Colonic mucosa (tissue), 4 donors: ENCODE data around the gene TRAPPC5. TPM values are rescaled to one million over a fixed set of nuclear protein-coding genes. Genes with fewer than 3 reads are reported as not detected.

Experiments
- DNase-seq: peaks from one replicate; pipeline ENCODE4 v3.0.0-alpha.2; 2020
- H3K27ac ChIP-seq: fragments of 200-600 bp; one replicate; pipeline ENCODE4 v1.8.0; 2021
- H3K27me3 ChIP-seq: fragments of 200-600 bp; one replicate; pipeline ENCODE4 v1.8.0; 2021
- H3K36me3 ChIP-seq: fragments of 200-600 bp; one replicate; pipeline ENCODE4 v1.8.0; 2021
- H3K4me1 ChIP-seq: fragments of 200-600 bp; one replicate; pipeline ENCODE4 v1.8.0; 2021; ENCODE audit warnings: mild to moderate bottlenecking
- H3K4me3 ChIP-seq: fragments of 200-600 bp; one replicate; pipeline ENCODE4 v1.8.0; 2021
- H3K9ac ChIP-seq, 2 donors: one replicate each; pipeline ENCODE4 v1.7.0; 2013; ENCODE audit warnings: control low read depth in 2 of 2, low read depth in 2 of 2, low read length in 2 of 2
- H3K9me3 ChIP-seq: fragments of 200-600 bp; one replicate; pipeline ENCODE4 v1.8.0; 2021
- intact Hi-C: fragments of 100-400 bp; cut with DNase I; formaldehyde crosslinking; loops from one replicate; pipeline ENCODE4 v1.14.1; 2022
- total RNA-seq, 2 donors: library from RNA; stranded (reverse); fragmentation: NEBNext Ultra II Directional in 1 of 2; extraction: Animal tissue kit (Norgen Biotek cat#: 25700) in 1 of 2; gene quantifications; one replicate each; pipeline ENCODE4 v1.2.1, GENCODE V29; 2021
- TF ChIP-seq, protein P1 (sequence below): fragments of 200-600 bp; IDR thresholded peaks from one replicate; pipeline ENCODE4 v1.8.0; 2022; ENCODE audit warnings: antibody characterized with exemption, mild to moderate bottlenecking
- donor health status: healthy.
- donor health status: DM: no; HTN: no; CAD: no.
- donor health status: DM: no; HTN: no; CAD: no.

TRAPPC5 gene
- total RNA-seq, 2 donors from 2014 or later: 107 to 139 TPM

DNA sequence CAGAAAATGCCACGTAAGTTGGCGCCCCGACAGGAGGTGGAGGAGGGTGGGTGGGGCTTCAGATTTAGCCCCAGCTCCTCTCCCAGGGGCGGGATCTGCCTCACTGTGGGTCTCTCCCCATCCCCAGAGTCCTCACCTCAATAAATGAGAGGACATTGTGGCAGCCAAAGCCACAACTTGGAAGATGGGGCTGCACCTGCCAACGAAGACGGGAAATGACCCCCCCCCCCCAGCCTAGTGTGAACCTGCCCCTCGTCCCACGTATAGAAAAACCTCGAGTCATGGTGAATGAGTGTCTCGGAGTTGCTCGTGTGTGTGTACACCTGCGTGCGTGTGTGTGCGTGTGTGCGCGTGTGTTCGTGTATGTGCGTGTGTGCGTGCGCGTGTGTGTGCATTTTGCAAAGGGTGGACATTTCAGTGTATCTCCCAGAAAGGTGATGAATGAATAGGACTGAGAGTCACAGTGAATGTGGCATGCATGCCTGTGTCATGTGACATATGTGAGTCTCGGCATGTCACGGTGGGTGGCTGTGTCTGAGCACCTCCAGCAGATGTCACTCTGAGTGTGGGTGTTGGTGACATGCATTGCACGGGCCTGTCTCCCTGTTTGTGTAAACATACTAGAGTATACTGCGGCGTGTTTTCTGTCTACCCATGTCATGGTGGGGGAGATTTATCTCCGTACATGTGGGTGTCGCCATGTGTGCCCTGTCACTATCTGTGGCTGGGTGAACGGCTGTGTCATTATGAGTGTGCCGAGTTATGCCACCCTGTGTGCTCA is 1.5 kb upstream of the TRAPPC5 start:
- DNase-seq: no peak
- Histone ChIP-seq H3K9me3 (no peaks in the 10 kb centered on the region), H3K4me1 (no peaks in the 10 kb centered on the region), H3K36me3 (no peaks in the 10 kb centered on the region), H3K4me3 (no peak overlapping the region), H3K27me3 (no peaks in the 10 kb centered on the region), H3K27ac (no peak overlapping the region), H3K9ac (no peak overlapping the region)
- TF ChIP-seq, protein P1, sequence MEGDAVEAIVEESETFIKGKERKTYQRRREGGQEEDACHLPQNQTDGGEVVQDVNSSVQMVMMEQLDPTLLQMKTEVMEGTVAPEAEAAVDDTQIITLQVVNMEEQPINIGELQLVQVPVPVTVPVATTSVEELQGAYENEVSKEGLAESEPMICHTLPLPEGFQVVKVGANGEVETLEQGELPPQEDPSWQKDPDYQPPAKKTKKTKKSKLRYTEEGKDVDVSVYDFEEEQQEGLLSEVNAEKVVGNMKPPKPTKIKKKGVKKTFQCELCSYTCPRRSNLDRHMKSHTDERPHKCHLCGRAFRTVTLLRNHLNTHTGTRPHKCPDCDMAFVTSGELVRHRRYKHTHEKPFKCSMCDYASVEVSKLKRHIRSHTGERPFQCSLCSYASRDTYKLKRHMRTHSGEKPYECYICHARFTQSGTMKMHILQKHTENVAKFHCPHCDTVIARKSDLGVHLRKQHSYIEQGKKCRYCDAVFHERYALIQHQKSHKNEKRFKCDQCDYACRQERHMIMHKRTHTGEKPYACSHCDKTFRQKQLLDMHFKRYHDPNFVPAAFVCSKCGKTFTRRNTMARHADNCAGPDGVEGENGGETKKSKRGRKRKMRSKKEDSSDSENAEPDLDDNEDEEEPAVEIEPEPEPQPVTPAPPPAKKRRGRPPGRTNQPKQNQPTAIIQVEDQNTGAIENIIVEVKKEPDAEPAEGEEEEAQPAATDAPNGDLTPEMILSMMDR: no peak
- intact Hi-C loops: loop anchor here (10.0 kb wide), 1 partner anchor 324 kb away; no protein-coding TSS in a partner anchor

- intact Hi-C loops: loop anchor here (2.0 to 10.0 kb wide), 2 partner anchors 111 to 325 kb away; no protein-coding TSS in a partner anchor
- H3K9ac ChIP-seq: peak overlapping the region; percentile 90 to 99
- H3K27me3 ChIP-seq: no peaks in the 10 kb centered on the region
- peak overlapping the region; percentile 83 for H3K4me3 ChIP-seq
- no peaks in the 10 kb centered on the region for H3K36me3 ChIP-seq
- H3K4me1 ChIP-seq: no peaks in the 10 kb centered on the region
- H3K9me3 ChIP-seq: no peaks in the 10 kb centered on the region
- DNase-seq: no peak
- TF ChIP-seq, protein P1: no peak
- no peak overlapping the region for H3K27ac ChIP-seq
Measured at GRCh38 chr19:7679771-7680605, 645 bp upstream of the TRAPPC5 start.

GRCh38 chr19:7681340-7682174 is 924 bp downstream of the TRAPPC5 start:
- TF ChIP-seq, protein P1: peak; percentile 43
- Histone ChIP-seq H3K27ac (peak overlapping the region; percentile 82), H3K27me3 (no peaks in the 10 kb centered on the region), H3K4me1 (no peaks in the 10 kb centered on the region), H3K9ac (peak overlapping the region; percentile 90 to 99), H3K4me3 (peak overlapping the region; percentile 83), H3K36me3 (no peaks in the 10 kb centered on the region), H3K9me3 (no peaks in the 10 kb centered on the region)
- DNase-seq: peak; percentile 88
- intact Hi-C loops: loop anchor here (2.0 kb wide), 2 partner anchors 113 to 117 kb away; no protein-coding TSS in a partner anchor

GRCh38 chr19:7682175-7682855 is 1.7 kb downstream of the TRAPPC5 start:
- intact Hi-C loops: loop anchor here (2.0 kb wide), 1 partner anchor 116 kb away; no protein-coding TSS in a partner anchor
- peak overlapping the region; percentile 83 for H3K4me3 ChIP-seq
- no peaks in the 10 kb centered on the region for H3K36me3 ChIP-seq
- H3K9ac ChIP-seq: peak overlapping the region in 1 of 2 donors; percentile 99
- TF ChIP-seq, protein P1: no peak
- no peaks in the 10 kb centered on the region for H3K27me3 ChIP-seq
- DNase-seq: no peak
- no peaks in the 10 kb centered on the region for H3K4me1 ChIP-seq
- H3K27ac ChIP-seq: no peak overlapping the region
- H3K9me3 ChIP-seq: no peaks in the 10 kb centered on the region
